Caco-2 (cell line): Measurements from ENCODE around the gene ACVR2B. TPM values are rescaled to one million over a fixed set of nuclear protein-coding genes. Genes with fewer than 3 reads are reported as not detected.

Source experiments
- BruUV-seq: library from RNA; stranded (reverse); fragments of 400-500 nt; replicated peaks from 2 replicates; lab custom pipeline; 2021; lab: Mats Ljungman, UMichigan
- CTCF ChIA-PET: fragments of 300-600 bp; sonication (Branson Sonifier 250); formaldehyde crosslinking; loops from one replicate; lab custom pipeline; 2022; ENCODE audit warnings: antibody characterized with exemption; lab: Charles Lee
- POLR2A ChIA-PET: fragments of 300-600 bp; sonication (Branson Sonifier 250); formaldehyde crosslinking; loops from one replicate; lab custom pipeline; 2022; ENCODE audit warnings: antibody characterized with exemption; lab: Charles Lee
- DNase-seq, 2 experiments: peaks; one replicate each; pipeline versions ENCODE4 v3.0.0 to v3.0.0-alpha.2; 2020 to 2022
- H3K27me3 ChIP-seq: replicated peaks from 2 replicates; pipeline ENCODE4 v1.6.0; 2011; ENCODE audit warnings: low read length; ENCODE audit not compliant: control insufficient read depth, insufficient read depth
- H3K36me3 ChIP-seq: 2 replicates; pipeline ENCODE4 v1.5.1; 2011; ENCODE audit warnings: low read length; ENCODE audit not compliant: control insufficient read depth, insufficient read depth
- H3K4me1 ChIP-seq: fragments of 250-450 bp; sonication (Bioruptor Pico); 2 replicates; pipeline ENCODE4 v1.5.1; 2020; ENCODE audit warnings: mild to moderate bottlenecking
- H3K4me3 ChIP-seq: 2 replicates; pipeline ENCODE4 v1.5.1; 2011; ENCODE audit warnings: low read depth, mild to moderate bottlenecking, control low read depth, low read length
- H3K9me3 ChIP-seq: fragments of 250-450 bp; sonication (Bioruptor Pico); 2 replicates; pipeline ENCODE4 v1.5.1; 2020; ENCODE audit warnings: mild to moderate bottlenecking, moderate library complexity
- H3K27ac Mint-ChIP-seq: one replicate; pipeline ENCODE4 v1.8.0; 2022; ENCODE audit warnings: mixed read lengths; ENCODE audit not compliant: unreplicated experiment
- H3K27me3 Mint-ChIP-seq: one replicate; pipeline ENCODE4 v1.8.0; 2022; ENCODE audit warnings: mixed read lengths; ENCODE audit not compliant: insufficient read depth, unreplicated experiment
- H3K36me3 Mint-ChIP-seq: one replicate; pipeline ENCODE4 v1.8.0; 2022; ENCODE audit warnings: mild to moderate bottlenecking, mixed read lengths; ENCODE audit not compliant: insufficient read depth, unreplicated experiment
- H3K4me1 Mint-ChIP-seq: one replicate; pipeline ENCODE4 v1.8.0; 2022; ENCODE audit warnings: low read depth, mixed read lengths; ENCODE audit not compliant: unreplicated experiment
- H3K4me3 Mint-ChIP-seq: one replicate; pipeline ENCODE4 v1.8.0; 2022; ENCODE audit warnings: mild to moderate bottlenecking, moderate library complexity, mixed read lengths; ENCODE audit not compliant: unreplicated experiment
- H3K9me3 Mint-ChIP-seq: one replicate; pipeline ENCODE4 v1.8.0; 2022; ENCODE audit warnings: mixed read lengths; ENCODE audit not compliant: unreplicated experiment
- CTCF ChIP-seq, 2 experiments: fragments of 200-600 bp in 1 of 2; IDR thresholded peaks; 1 replicate in 1 of 2; 2 replicates in 1 of 2; pipeline versions ENCODE4 v1.5.1 to v1.8.0; 2011 to 2022; ENCODE audit warnings: antibody characterized with exemption in 1 of 2, control low read depth in 1 of 2, inconsistent platforms in 1 of 2, low read depth in 1 of 2, low read length in 1 of 2, mild to moderate bottlenecking in 1 of 2, moderate library complexity in 1 of 2; ENCODE audit not compliant: insufficient read depth in 1 of 2, severe bottlenecking in 1 of 2, unreplicated experiment in 1 of 2
- intact Hi-C: fragments of 100-400 bp; cut with micrococcal nuclease; formaldehyde crosslinking; loops from one replicate; pipeline ENCODE4 v1.10.0; 2022; ENCODE audit not compliant: unreplicated experiment
- total RNA-seq: library from RNA; stranded (reverse); gene quantifications from 2 replicates; pipeline ENCODE4 v1.2.3, GENCODE V29; 2022

ACVR2B gene
- total RNA-seq, 1 experiment from 2014 or later: 21.4 TPM

- ChIA-PET POLR2A (interaction anchor here (0.6 kb wide), 1 partner anchor 49 kb away, joined by 9 read pairs; no protein-coding TSS in a partner anchor), CTCF (no interaction called here)
- no peaks in the 10 kb centered on the region for H3K27me3 Mint-ChIP-seq
- no peaks in the 10 kb centered on the region for H3K9me3 Mint-ChIP-seq
- TF ChIP-seq CTCF (IDR thresholded peaks at IDR 0.05; ENCODE audit: insufficient read depth in 1 of 2, low read depth in 1 of 2, low read length in 1 of 2, severe bottlenecking in 1 of 2, unreplicated experiment in 1 of 2): no peak
- intact Hi-C loops: no loop called here
- no peak for DNase-seq
- no peak overlapping the region for H3K27ac Mint-ChIP-seq
- H3K4me3 ChIP-seq: no peak overlapping the region
- no peaks in the 10 kb centered on the region for H3K36me3 ChIP-seq
- no peak overlapping the region for H3K4me3 Mint-ChIP-seq
- no peaks in the 10 kb centered on the region for H3K4me1 ChIP-seq
- no peaks in the 10 kb centered on the region for H3K27me3 ChIP-seq
- H3K9me3 ChIP-seq: no peaks in the 10 kb centered on the region
- H3K4me1 Mint-ChIP-seq: no peaks in the 10 kb centered on the region
- H3K36me3 Mint-ChIP-seq: peaks cover 5% of the 10 kb centered on the region
- no TSS peak for BruUV-seq
These were observed 80.9 kb downstream of the ACVR2B start for GRCh38 chr3:38534604-38535003.

- H3K9me3 ChIP-seq: no peaks in the 10 kb centered on the region
- Mint-ChIP-seq H3K27ac (no peak overlapping the region), H3K4me1 (no peaks in the 10 kb centered on the region), H3K4me3 (no peak overlapping the region), H3K27me3 (no peaks in the 10 kb centered on the region), H3K36me3 (no peaks in the 10 kb centered on the region), H3K9me3 (no peaks in the 10 kb centered on the region)
- H3K27me3 ChIP-seq: no peaks in the 10 kb centered on the region
- CTCF ChIA-PET: no interaction called here
- H3K4me3 ChIP-seq: no peak overlapping the region
- BruUV-seq: no TSS peak
- intact Hi-C loops: no loop called here
- H3K36me3 ChIP-seq: no peaks in the 10 kb centered on the region
- TF ChIP-seq CTCF (IDR thresholded peaks at IDR 0.05; ENCODE audit: insufficient read depth in 1 of 2, low read depth in 1 of 2, low read length in 1 of 2, severe bottlenecking in 1 of 2, unreplicated experiment in 1 of 2): no peak
- H3K4me1 ChIP-seq: no peaks in the 10 kb centered on the region
- POLR2A ChIA-PET: no interaction called here
- no peak for DNase-seq
These were observed 83.0 kb downstream of the ACVR2B start for GRCh38 chr3:38536671-38537070.

- no peaks in the 10 kb centered on the region for H3K4me1 Mint-ChIP-seq
- H3K27ac Mint-ChIP-seq: no peak overlapping the region
- Histone ChIP-seq H3K27me3 (no peaks in the 10 kb centered on the region), H3K4me1 (no peaks in the 10 kb centered on the region), H3K36me3 (no peaks in the 10 kb centered on the region), H3K9me3 (no peaks in the 10 kb centered on the region), H3K4me3 (no peak overlapping the region)
- no peaks in the 10 kb centered on the region for H3K9me3 Mint-ChIP-seq
- ChIA-PET CTCF (no interaction called here), POLR2A (no interaction called here)
- intact Hi-C loops: no loop called here
- no peak for TF ChIP-seq CTCF (IDR thresholded peaks at IDR 0.05; ENCODE audit: insufficient read depth in 1 of 2, low read depth in 1 of 2, low read length in 1 of 2, severe bottlenecking in 1 of 2, unreplicated experiment in 1 of 2)
- no peak overlapping the region for H3K4me3 Mint-ChIP-seq
- no peaks in the 10 kb centered on the region for H3K36me3 Mint-ChIP-seq
- DNase-seq: no peak
- BruUV-seq: no TSS peak
- no peaks in the 10 kb centered on the region for H3K27me3 Mint-ChIP-seq
These were observed 85.2 kb downstream of the ACVR2B start for GRCh38 chr3:38538773-38539353.
